ENCODE measurements around the gene GSTA1. TPM values are rescaled to one million over a fixed set of nuclear protein-coding genes. Genes with fewer than 3 reads are reported as not detected.
"Not testable (repeated sequence)": the region's sequence is repeated elsewhere in the genome, so short reads cannot be mapped to it uniquely, and the experiment has no call there.

Gene GSTA1
- total RNA-seq, 1 experiment from 2014 or later, result not detected

DNA sequence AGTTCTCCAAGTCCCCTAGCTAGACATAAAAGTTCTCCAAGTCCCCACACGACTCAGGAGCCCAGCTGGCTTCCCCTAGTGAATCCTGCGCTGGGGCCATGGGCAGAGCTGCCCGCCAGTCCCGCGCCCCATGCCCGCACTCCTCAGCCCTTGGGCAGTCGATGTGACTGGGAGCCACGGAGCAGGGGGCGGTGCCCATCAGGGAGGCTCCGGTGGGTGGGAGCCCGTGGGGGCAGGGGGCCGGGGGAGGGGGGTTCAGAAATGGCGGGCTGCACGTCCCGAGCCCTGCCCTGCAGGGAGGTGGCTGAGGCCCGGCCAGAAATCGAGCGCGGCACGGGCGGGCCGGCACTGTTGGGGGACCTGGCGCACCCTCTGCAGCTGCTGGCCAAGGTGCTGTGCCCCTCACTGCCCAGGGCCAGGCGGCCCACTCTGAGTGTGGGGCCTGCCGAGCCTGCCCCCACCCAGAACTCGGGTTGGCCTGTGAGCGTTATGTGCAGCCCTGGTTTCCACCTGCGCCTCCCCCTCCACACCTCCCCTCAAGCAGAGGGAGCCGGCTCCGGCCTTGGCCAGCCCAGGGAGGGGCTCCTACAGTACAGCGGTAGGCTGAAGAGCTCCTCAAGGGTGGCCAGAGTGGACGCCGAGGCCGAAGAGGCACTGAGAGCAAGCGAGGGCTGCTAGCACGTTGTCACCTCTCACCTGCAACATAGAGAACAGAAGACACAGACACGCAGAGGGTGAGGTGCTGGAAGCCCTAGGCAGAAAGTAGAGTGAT lies 25.6 kb upstream of the GSTA1 start:
- H4K20me1 ChIP-seq (ENCODE audit: control insufficient read depth, insufficient read depth, insufficient read length), result no peaks in the 10 kb centered on the region
- H3K23ac ChIP-seq (ENCODE audit: insufficient read length, low read depth, low read length), result no peak overlapping the region
- no peak overlapping the region for H3K9ac ChIP-seq (ENCODE audit: extremely low read depth, insufficient read length, low read length)
- no peak overlapping the region for H4K8ac ChIP-seq (replicated peaks; ENCODE audit: insufficient read length, low read depth, low read length)
- no peak for DNase-seq
- H4K91ac ChIP-seq (ENCODE audit: insufficient read length, low read depth, low read length), result no peak overlapping the region
- H3K79me2 ChIP-seq (ENCODE audit: insufficient read depth, low read length), result no peaks in the 10 kb centered on the region
- Mint-ChIP-seq H3K9me3 (peaks cover 17 to 28% of the 10 kb centered on the region in 2 experiments), H3K27ac (no peak overlapping the region), H3K36me3 (ENCODE audit: insufficient read depth in 1 of 3, low read depth in 3 of 3) (peaks cover 5 to 18% (median 9%) of the 10 kb centered on the region in 3 experiments), H3K4me3 (no peak overlapping the region), H3K27me3 (ENCODE audit: low read depth) (peaks cover 4% of the 10 kb centered on the region), H3K4me1 (no peaks in the 10 kb centered on the region)
- H3K23me2 ChIP-seq (ENCODE audit: insufficient read length, low read depth, low read length, poor library complexity, severe bottlenecking), result no peaks in the 10 kb centered on the region
- H3K14ac ChIP-seq (ENCODE audit: insufficient read depth, low read length), result no peak overlapping the region
- no peaks in the 10 kb centered on the region for H3K79me1 ChIP-seq (ENCODE audit: insufficient read depth, low read depth, low read length, poor library complexity, severe bottlenecking)
- no peaks in the 10 kb centered on the region for H3K9me3 ChIP-seq (ENCODE audit: control insufficient read depth, low read depth, low read length)
- H2BK12ac ChIP-seq (ENCODE audit: insufficient read length, low read depth, low read length), result no peak overlapping the region
- H3K4me1 ChIP-seq (ENCODE audit: insufficient read depth, low read length), result no peaks in the 10 kb centered on the region
- H2BK120ac ChIP-seq (ENCODE audit: low read depth, low read length, poor library complexity, severe bottlenecking), result no peak overlapping the region
- no peak overlapping the region for H3K4me2 ChIP-seq (ENCODE audit: insufficient read depth, insufficient read length, low read length)
- WGBS (ENCODE audit: extremely low coverage, insufficient read length, low lambda C conversion rate), result no CpG with 5 or more reads among the region's 37 CpGs
- no peak overlapping the region for H2BK20ac ChIP-seq (ENCODE audit: low read depth, low read length, poor library complexity, severe bottlenecking)
- H3T11ph ChIP-seq (ENCODE audit: low read length), result no peak overlapping the region
- no peak overlapping the region for H3K56ac ChIP-seq (ENCODE audit: insufficient read length, low read depth, low read length)
- no peak overlapping the region for H3K4ac ChIP-seq (ENCODE audit: low read depth, low read length)
- H2BK5ac ChIP-seq (ENCODE audit: insufficient read length, low read length), result no peak overlapping the region
- no peaks in the 10 kb centered on the region for H3K27me3 ChIP-seq (ENCODE audit: insufficient read depth, low read length)
- no peak overlapping the region for H3K27ac ChIP-seq (ENCODE audit: insufficient read length, low read depth, low read length)
- H2AFZ ChIP-seq (ENCODE audit: low read length), result no peak overlapping the region
- TF ChIP-seq, protein P1, sequence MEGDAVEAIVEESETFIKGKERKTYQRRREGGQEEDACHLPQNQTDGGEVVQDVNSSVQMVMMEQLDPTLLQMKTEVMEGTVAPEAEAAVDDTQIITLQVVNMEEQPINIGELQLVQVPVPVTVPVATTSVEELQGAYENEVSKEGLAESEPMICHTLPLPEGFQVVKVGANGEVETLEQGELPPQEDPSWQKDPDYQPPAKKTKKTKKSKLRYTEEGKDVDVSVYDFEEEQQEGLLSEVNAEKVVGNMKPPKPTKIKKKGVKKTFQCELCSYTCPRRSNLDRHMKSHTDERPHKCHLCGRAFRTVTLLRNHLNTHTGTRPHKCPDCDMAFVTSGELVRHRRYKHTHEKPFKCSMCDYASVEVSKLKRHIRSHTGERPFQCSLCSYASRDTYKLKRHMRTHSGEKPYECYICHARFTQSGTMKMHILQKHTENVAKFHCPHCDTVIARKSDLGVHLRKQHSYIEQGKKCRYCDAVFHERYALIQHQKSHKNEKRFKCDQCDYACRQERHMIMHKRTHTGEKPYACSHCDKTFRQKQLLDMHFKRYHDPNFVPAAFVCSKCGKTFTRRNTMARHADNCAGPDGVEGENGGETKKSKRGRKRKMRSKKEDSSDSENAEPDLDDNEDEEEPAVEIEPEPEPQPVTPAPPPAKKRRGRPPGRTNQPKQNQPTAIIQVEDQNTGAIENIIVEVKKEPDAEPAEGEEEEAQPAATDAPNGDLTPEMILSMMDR (conservative IDR thresholded peaks at IDR 0.05), result no peak
- no peak overlapping the region for H4K5ac ChIP-seq (ENCODE audit: insufficient read length, low read depth, low read length)
- no peak overlapping the region for H2AK5ac ChIP-seq (ENCODE audit: insufficient read length, low read length)
- no peak overlapping the region for H3K18ac ChIP-seq (ENCODE audit: insufficient read length, low read depth, low read length)
- H2BK15ac ChIP-seq (ENCODE audit: low read depth, low read length), result no peak overlapping the region

DNA sequence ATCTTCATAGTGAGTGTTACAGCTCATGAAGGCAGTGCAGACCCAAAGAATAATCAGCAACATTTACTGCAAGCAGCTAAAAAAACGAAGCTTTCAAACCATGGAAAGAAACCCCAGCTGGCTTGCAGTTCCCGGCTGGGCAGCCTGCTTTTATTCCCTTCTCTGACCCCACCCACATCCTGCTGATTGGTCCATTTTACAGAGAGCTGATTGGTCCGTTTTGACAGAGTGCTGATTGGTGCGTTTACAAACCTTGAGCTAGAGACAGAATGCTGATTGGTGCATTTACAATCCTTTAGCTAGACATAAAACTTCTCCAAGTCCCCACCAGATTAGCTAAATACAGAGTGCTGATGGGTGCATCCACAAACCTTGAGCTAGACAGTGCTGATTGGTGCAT lies 25.0 kb upstream of the GSTA1 start:
- not testable (repeated sequence) for H2BK5ac ChIP-seq (ENCODE audit: insufficient read length, low read length); H3K23ac ChIP-seq (ENCODE audit: insufficient read length, low read depth, low read length); H3K23me2 ChIP-seq (ENCODE audit: insufficient read length, low read depth, low read length, poor library complexity, severe bottlenecking); H2AFZ ChIP-seq (ENCODE audit: low read length); H3K27me3 ChIP-seq (ENCODE audit: insufficient read depth, low read length); H4K20me1 ChIP-seq (ENCODE audit: control insufficient read depth, insufficient read depth, insufficient read length); H2AK5ac ChIP-seq (ENCODE audit: insufficient read length, low read length); H3K27me3 Mint-ChIP-seq (ENCODE audit: low read depth); H2BK120ac ChIP-seq (ENCODE audit: low read depth, low read length, poor library complexity, severe bottlenecking); H3K4me2 ChIP-seq (ENCODE audit: insufficient read depth, insufficient read length, low read length); H3K27ac Mint-ChIP-seq; H3K27ac ChIP-seq (ENCODE audit: insufficient read length, low read depth, low read length); H3T11ph ChIP-seq (ENCODE audit: low read length); H2BK12ac ChIP-seq (ENCODE audit: insufficient read length, low read depth, low read length); H4K5ac ChIP-seq (ENCODE audit: insufficient read length, low read depth, low read length); H2BK15ac ChIP-seq (ENCODE audit: low read depth, low read length); H3K9me3 ChIP-seq (ENCODE audit: control insufficient read depth, low read depth, low read length); H3K4me3 Mint-ChIP-seq; H3K79me1 ChIP-seq (ENCODE audit: insufficient read depth, low read depth, low read length, poor library complexity, severe bottlenecking); DNase-seq; H3K14ac ChIP-seq (ENCODE audit: insufficient read depth, low read length); H3K18ac ChIP-seq (ENCODE audit: insufficient read length, low read depth, low read length); H4K91ac ChIP-seq (ENCODE audit: insufficient read length, low read depth, low read length); H2BK20ac ChIP-seq (ENCODE audit: low read depth, low read length, poor library complexity, severe bottlenecking); H3K4me1 ChIP-seq (ENCODE audit: insufficient read depth, low read length); H3K4me1 Mint-ChIP-seq; H3K4ac ChIP-seq (ENCODE audit: low read depth, low read length); H4K8ac ChIP-seq (replicated peaks; ENCODE audit: insufficient read length, low read depth, low read length); H3K56ac ChIP-seq (ENCODE audit: insufficient read length, low read depth, low read length); H3K79me2 ChIP-seq (ENCODE audit: insufficient read depth, low read length); H3K9ac ChIP-seq (ENCODE audit: extremely low read depth, insufficient read length, low read length)
- peaks cover 5 to 19% (median 9%) of the 10 kb centered on the region in 3 experiments for H3K36me3 Mint-ChIP-seq (ENCODE audit: insufficient read depth in 1 of 3, low read depth in 3 of 3)
- WGBS (ENCODE audit: extremely low coverage, insufficient read length, low lambda C conversion rate), result no CpG with 5 or more reads among the region's 4 CpGs
- H3K9me3 Mint-ChIP-seq, result peaks cover 17 to 28% of the 10 kb centered on the region in 2 experiments

Data from H9 (cell line).